ENCODE data around the gene TDP2.
A peak's percentile ranks its signal among the peaks of the same experiment; 100 is the strongest.
"Not testable (repeated sequence)": the region's sequence is repeated elsewhere in the genome, so short reads cannot be mapped to it uniquely, and the experiment has no call there.

The TDP2 gene, protein sequence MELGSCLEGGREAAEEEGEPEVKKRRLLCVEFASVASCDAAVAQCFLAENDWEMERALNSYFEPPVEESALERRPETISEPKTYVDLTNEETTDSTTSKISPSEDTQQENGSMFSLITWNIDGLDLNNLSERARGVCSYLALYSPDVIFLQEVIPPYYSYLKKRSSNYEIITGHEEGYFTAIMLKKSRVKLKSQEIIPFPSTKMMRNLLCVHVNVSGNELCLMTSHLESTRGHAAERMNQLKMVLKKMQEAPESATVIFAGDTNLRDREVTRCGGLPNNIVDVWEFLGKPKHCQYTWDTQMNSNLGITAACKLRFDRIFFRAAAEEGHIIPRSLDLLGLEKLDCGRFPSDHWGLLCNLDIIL

DNA sequence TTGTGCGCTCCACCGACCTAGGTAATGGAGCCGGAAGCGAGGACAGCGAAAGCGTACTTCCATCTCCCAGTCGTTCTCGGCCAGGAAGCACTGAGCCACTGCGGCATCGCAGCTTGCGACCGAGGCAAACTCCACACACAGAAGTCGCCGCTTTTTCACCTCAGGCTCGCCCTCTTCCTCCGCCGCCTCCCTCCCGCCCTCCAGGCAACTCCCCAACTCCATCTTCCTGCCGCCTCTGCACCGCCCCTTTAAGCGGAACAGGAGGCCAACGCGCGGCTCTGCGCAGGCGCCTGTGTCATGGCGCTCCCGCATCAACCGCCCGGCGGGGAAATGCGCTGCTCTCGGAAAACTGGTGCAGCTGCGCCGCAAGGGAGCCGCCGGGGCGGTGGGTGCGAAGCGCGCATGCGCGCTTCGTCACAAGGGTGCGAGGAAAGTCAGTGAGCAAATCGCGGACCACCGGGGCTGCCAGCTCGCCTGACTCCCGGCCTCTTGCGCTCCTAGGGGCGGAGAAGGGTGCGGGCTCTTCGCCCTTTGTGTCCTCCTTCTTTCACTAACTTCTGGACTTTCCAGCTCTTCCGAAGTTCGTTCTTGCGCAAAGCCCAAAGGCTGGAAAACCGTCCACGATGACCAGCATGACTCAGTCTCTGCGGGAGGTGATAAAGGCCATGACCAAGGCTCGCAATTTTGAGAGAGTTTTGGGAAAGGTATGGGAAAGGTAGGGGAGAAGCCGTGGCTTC, at the start of gene TDP2, which contains the start of gene ACOT13:
Gene TDP2, minus strand, starts transcription at position 259 of the 737 bp plus-strand sequence. Its CDS starts 37 bp downstream, at position 222.
Gene ACOT13, plus strand, starts transcription at position 437 of the 737 bp plus-strand sequence. Its CDS starts 187 bp downstream, at position 624.
- peak; percentile 91 to 94 for DNase-seq (ENCODE audit: low read depth in 2 of 2)

GRCh38 chr6:24710519-24711303, 44.0 kb upstream of the TDP2 start:
- no peak for DNase-seq (ENCODE audit: low read depth in 2 of 2)

DNA sequence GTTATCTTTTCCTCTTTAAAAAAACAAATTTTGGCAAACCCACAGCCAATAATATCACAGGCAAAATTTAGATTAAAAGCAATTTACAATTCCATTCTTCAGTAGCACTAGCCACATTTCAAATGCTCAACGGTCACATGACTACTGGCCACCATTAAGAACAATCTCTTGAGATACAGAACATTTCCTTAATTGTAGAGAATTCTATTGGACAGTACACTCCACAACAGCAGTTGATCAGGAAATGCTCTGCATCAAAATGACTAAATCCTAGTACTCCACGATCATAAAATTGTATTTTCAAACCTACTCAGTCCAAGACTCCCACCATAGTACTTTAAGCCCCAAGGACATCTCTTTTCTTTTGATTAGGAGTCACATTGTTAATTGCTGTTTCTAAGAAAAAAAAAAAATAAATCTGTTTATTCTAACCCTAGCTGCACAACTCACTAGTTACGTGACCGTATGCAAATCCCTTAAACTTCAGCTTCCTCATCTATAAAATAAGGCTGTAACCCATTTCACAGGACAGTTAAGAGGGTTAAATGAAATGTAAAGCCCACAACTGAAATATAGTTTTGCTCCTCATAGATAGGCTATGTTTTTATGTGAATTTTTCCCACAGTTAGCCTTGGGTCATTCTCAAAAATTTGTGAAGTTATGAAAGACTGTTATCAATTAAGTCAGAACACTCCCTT, 42.5 kb upstream of the TDP2 start:
- DNase-seq (ENCODE audit: low read depth in 2 of 2), result no peak

- DNase-seq (ENCODE audit: low read depth in 2 of 2), result no peak
Observed at GRCh38 chr6:24708612-24709011, 41.9 kb upstream of the TDP2 start.

DNA sequence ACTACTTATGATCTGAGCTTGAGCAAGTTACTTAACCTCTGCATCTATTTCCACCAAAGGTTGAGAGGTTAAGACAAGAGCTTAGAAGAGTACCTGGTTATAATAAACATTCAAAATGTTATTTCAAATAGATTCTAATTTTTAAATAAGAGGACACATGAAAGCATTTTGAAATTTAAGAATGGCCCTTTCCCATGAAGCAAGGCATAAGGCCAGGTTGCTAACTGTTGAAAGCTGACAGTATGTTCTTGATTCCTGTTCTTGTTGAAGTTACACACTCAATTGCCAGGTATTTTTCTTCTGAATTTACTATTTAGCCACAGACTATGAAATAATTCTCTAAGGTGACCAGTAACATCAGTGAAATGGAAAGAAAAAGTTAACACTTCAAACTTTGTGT, 37.8 kb upstream of the TDP2 start:
- DNase-seq (ENCODE audit: low read depth in 2 of 2), result no peak

DNA sequence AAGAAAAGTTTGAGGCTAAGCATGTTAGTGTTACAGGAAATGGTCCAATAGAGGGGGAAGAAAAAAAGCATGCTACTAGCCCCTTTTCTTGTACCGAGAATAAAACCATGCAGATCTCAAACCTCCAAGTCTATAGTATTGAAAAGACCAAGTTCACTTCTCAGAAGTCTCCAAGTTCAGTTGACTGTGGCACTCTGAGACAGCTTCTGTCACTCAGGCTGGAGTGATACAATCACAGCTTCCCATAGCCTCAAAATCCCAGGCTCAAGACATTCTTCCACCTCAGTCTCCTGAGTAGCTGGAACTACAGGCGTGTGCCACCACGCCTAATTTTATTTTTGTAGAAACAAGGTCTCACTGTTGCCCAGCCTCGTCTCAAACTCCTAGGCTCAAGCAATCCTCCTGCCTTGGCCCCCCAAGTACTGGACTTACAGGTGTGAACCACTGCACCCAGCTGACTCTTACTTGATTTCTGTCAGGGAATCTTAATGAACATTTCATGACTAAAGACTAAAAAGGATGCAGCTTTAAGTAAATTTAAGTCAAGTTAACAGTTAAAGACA, 36.1 kb upstream of the TDP2 start:
- no peak for DNase-seq (ENCODE audit: low read depth in 2 of 2)

DNA sequence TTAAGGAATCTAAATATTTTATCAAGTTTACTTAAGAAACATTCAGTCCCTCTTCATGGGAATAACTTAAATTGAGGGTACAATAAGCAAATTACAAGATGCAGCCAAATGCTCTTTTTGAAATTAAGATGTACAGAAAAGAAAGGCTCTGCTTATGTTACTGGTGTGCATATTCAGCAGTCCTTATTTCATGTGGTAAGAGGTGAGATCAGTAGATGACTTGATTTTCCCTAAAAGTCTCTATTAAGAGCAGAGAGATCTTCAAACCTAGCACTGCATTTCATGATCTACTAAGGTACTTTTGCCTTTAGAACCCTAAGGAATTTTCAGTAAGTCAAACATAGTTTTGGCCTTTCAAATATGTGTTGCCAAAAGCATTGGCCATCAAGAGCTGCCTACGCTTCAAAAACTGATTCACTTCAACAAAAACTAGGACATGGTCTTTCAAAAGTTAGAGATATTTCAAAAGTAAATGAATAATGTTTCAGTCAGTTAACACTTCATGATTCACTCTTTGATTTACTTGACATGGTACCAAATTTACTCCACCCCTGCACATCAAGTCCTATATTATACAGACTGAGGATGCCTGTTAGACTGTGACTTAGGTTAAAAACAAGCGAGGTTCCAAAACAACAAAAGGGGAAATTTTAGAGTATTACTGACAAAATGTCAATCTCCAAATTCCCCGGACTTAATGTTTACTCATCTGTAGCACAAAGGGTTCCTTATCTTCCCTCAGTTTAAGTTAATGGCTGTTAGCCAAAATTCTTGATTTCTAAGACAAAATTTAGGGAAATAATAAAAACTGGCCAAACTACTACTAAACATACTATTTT, 33.0 kb upstream of the TDP2 start:
- DNase-seq (ENCODE audit: low read depth in 2 of 2), result no peak

GRCh38 chr6:24696097-24696496, 29.4 kb upstream of the TDP2 start:
- DNase-seq (ENCODE audit: low read depth in 2 of 2), result no peak

DNA sequence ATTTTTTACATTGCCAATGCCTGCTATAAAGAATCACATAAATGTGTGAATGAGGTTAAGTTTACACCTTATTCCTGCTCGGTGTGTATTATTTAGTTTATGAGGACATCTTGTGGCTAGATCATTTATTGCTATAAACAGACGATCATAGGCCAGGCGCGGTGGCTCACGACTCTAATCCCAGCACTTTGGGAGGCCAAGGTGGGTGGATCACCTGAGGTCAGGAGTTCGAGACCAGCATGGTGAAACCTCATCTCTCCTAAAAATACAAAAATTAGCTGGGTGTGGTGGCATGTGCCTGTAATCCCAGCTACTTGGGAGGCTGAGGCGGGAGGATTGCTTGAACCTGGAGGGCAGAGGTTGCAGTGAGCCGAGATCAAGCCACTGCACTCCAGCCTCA, 28.9 kb upstream of the TDP2 start:
- DNase-seq (ENCODE audit: low read depth in 2 of 2), result not testable (repeated sequence)

GRCh38 chr6:24694198-24694597, 27.5 kb upstream of the TDP2 start:
- DNase-seq (ENCODE audit: low read depth in 2 of 2), result no peak

DNA sequence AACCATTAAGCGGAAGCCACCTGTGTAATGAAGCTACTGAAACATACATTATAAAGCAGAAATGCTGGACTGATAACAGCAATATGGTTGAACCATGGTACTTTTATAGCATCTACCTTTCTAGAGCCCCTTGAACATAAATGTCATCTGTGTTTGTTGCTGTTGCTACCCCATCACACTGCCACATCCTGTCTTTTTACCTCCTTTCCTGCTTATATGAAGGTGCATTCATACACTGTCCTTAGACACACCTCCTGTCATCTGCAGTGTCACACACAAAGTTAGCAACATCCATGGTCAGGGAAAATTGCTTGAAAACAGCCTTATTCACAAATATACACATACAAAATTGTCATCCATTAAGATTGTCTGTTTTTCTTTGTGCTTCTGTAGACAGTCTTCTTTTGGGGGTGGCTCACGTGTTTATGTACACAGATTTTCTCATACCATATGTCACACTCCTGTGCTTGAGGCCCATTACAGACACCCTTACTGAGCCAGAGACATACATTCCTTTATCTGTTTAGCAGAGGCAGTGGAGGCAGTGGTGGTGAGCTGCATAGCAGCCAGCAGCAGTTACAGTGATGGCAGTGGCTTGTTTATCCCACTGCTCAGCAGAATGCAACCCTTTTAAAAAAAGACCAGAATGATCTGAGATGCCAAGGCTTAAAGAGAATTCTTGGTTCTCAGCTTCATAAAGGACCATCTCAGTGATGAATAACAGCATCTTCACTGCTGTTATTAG, 26.3 kb upstream of the TDP2 start:
- DNase-seq (ENCODE audit: low read depth in 2 of 2), result no peak

DNA sequence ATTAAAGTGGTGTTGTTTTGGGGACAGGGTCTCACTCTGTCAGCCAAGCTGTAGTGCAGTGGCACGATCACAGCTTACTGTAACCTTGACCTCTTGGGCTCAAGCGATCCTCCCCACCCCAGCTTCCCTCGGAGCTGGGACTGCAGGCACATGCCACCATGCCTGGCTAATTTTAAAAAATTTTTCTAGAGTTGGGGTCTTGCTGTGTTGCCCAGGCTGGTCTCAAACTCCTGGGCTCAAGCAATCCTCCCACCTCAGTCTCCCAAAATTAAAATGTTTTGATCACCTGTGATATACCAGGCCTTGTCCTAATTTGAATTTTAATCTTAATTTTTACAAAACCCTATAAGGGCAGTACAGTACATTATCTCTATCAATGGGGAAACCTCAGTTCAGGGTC, 25.7 kb upstream of the TDP2 start:
- no peak for DNase-seq (ENCODE audit: low read depth in 2 of 2)

DNA sequence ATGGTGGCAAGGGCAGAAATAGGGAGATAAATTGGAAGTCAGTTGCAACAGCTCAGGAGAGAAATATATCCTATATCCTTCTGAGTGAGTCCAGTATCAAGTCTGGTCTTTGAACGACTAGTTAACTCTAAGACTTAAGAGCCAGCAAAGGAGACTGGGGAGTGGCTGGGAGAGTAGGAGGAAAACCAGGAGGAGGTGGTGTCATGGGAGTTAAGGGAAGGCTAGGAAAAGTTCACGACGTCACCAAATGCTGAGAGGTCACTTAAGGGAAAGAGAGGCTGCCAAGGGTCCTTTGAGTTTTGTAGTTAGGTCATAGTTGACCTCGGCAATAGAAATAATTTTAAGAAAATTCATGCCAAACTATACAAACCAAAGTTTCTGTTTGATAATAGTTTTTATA, 25.3 kb upstream of the TDP2 start:
- no peak for DNase-seq (ENCODE audit: low read depth in 2 of 2)

- DNase-seq (ENCODE audit: low read depth in 2 of 2), result no peak
Observed at GRCh38 chr6:24691550-24691949, 24.9 kb upstream of the TDP2 start.

DNA sequence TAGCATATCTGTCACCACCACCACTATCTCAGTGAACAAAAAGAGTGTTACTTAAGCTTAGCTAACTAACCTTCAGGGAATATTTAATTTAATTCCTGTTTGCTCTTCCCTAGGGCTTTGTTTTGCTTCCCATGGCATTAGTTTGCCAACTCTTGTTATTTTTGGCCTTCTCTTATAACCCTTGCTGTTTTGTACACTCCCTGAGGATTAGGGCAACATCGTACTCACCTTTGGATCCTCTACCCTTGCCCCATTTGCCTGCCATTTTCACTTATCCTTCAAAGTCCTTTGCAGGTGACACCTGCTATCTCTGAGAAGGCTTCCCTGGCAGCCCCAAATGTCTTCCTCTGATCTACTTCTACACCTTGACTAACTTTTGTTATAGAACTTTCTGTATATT, 23.9 kb upstream of the TDP2 start:
- DNase-seq (ENCODE audit: low read depth in 2 of 2), result no peak

DNA sequence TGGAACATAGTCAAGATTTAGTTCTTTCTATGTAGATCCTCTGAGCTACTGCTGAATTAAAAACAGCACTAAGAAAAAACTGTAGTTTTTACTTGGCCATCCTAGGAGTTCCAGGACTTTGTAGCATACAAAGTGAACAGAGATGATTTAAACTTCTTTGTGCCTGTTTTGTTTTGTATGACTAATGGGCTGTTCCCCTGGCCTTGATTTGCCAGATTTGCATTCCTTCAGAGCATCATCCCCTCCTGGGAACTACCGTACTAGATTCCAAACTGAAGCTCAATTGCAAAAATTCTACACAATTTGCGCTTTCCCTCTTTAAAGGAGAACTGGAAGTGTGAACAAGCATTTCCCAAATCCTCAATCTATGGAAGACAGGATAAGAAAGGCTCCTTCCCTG, 23.3 kb upstream of the TDP2 start:
- DNase-seq (ENCODE audit: low read depth in 2 of 2), result no peak

- DNase-seq (ENCODE audit: low read depth in 2 of 2), result no peak
Observed at GRCh38 chr6:24686946-24687345, 20.2 kb upstream of the TDP2 start.

GRCh38 chr6:24686408-24686807, 19.7 kb upstream of the TDP2 start:
- no peak for DNase-seq (ENCODE audit: low read depth in 2 of 2)
